Peyer's patch (tissue), 4 donors: ENCODE measurements around the gene ASXL2.

Source experiments
- CTCF ChIP-seq, 6 experiments: fragments of 450-650 bp in 4 of 6; fragments of 200-600 bp in 2 of 6; sonication (generic) in 1 of 6; IDR thresholded peaks; one replicate each; pipeline ENCODE4 v1.5.1; 2017 to 2019; ENCODE audit warnings: antibody characterized with exemption in 6 of 6, mild to moderate bottlenecking in 3 of 6, moderate library complexity in 1 of 6
- POLR2A ChIP-seq, 2 donors: fragments of 450-650 bp; IDR thresholded peaks; one replicate each; pipeline ENCODE4 v1.5.1; 2017; ENCODE audit warnings: antibody characterized with exemption in 2 of 2, mild to moderate bottlenecking in 2 of 2, moderate library complexity in 2 of 2

GRCh38 chr2:25724756-25725155, 153.5 kb downstream of the ASXL2 start:
- TF ChIP-seq CTCF (IDR thresholded peaks at IDR 0.05) (no peak), POLR2A (IDR thresholded peaks at IDR 0.05) (no peak)
